Measurements from ENCODE around the gene ARHGEF2.

ARHGEF2 gene

DNA sequence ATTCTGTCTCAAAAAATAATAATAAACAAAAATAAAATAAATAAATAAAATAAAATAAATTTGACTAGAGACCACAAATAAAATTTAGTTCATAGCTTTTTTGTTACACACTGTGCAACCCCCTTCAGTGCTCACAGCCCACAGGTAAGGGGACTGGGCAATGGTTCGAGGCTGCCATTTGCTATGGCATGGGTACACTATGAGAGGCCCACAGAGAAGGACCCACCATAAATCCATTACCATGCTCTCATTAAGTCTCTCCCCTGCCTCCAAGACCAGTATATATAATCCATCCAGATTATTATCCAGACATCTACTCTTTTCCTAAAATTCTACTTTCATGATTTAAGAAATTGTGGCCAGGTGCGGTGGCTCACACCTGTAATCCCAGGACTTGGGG lies 58.5 kb downstream of the ARHGEF2 start:
- in situ Hi-C loops (cut with HindIII; ENCODE audit: low sequenced_read_pairs) = no loop called here

DNA sequence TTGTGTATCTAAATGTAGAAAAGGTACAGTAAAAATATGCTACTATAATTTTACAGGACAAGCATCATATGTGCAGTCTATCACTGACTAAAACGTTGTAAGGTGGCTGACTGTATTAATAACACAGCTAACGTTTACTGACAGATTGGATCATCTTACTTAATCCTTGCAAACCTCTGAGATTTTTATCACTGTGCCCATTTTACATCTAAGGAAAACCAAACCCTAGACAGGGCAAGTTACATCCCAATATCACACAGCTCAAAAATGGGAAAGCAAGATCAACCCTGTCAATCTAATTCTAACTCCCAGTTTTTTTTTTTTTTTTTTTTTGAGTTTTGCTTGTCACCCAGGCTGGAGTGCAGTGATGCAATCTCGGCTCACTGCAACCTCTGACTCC lies 59.7 kb downstream of the ARHGEF2 start:
- in situ Hi-C loops (cut with HindIII; ENCODE audit: low sequenced_read_pairs) = no loop called here

DNA sequence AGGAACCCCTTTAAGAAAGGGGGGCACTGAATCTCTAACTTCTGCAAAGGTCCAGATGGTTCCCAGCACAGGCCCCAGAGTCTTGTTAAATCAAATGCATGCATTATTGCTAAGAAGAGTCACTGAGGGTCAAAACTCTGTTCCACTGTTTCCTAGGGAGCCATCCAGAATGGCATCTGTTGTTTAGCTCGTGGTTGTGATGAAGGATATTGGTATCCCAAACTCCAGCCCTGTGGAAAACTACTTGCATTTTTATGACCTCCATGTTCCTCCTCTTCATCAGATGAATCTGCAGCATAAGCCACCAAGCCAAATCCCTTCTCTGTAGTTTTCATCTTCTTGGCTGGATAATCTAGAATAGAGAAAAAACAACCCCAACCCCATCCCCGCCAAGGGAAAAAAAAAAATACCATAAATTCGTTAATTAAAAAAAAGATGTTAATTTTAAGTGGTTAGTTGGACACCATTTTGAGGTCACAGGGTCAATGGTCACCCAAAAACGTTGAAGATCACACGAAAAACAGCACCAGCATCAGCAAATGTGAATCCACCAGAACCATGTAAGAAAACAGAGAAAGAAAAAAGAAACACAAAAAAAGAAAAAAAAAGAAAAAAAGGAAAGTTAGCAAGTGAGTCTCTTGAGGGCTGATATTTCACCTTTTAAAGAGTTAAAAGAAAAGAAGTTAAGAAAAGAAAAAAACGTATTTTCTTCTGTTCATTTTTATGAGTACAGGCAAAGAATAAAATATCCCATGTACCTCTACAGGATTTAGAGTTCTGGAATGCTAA lies 64.2 kb downstream of the ARHGEF2 start:
- in situ Hi-C loops (cut with HindIII; ENCODE audit: low sequenced_read_pairs) = no loop called here

DNA sequence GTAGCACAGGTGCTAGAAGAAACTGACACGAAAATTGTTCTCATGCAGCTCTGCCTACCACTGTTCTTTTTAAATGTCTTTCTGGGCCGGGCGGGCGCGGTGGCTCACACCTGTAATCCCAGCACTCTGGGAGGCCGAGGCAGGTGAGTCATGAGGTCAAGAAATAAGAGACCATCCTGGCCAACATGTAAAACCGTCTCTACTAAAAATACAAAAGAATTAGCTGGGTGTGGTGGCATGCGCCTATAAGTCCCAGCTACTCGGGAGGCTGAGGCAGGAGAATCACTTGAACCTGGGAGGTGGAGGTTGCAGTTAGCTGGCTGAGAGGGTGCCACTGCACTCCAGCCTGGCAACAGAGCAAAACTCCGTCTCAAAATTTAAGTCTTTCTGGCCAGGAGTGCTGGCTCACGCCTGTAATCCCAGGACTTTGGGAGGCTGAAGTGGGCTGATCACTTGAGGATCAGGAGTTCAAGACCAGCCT lies 66.3 kb downstream of the ARHGEF2 start:
- in situ Hi-C loops (cut with HindIII; ENCODE audit: low sequenced_read_pairs) = no loop called here

DNA sequence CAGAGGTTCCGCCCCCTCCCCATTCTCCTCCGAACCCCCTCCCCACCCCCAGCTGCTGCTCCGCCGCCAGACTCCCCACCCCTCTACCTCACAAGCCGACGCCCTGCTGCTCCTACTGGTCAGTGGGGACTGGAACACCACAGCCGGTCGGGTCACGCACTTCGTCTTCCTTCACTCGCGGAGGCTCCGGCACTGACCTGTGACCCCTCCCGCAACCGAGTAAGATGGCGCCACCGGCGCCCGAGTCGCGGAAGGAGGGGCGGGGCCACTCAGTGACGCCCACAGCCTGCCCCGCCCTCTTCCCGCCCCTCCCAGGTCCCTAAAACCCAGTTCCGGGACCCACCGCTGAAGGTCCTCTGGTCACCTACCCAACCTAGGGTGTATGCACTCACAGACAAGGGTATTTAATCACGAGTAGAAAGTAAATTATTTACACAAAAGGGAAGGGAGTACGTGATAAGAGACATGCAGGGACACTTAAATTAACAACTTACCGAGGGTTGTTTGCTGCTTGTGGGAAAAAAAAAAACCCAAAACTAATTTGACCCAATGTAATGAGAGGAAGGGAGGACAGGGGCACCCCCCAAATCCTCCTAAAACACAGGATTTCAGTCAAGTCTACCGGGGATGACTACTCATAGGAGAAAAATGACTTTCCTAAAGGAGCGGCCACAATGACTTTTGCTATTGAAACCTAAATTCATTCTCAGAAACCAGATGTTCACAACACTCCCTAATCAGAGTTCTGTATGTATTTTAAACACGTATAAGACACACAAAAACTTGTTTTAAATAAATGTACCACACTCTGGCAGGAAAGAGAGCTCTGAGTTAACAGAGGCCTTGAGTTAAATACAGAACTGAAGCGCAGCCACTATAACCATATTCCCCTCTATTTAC lies 66.9 kb downstream of the ARHGEF2 start, which contains the start of gene RIT1:
RIT1 (minus strand) TSS at position 194 of the 900 bp plus-strand sequence. CDS start 588 bp downstream, outside the sequence.
- in situ Hi-C loops (cut with HindIII; ENCODE audit: low sequenced_read_pairs) = no loop called here

DNA sequence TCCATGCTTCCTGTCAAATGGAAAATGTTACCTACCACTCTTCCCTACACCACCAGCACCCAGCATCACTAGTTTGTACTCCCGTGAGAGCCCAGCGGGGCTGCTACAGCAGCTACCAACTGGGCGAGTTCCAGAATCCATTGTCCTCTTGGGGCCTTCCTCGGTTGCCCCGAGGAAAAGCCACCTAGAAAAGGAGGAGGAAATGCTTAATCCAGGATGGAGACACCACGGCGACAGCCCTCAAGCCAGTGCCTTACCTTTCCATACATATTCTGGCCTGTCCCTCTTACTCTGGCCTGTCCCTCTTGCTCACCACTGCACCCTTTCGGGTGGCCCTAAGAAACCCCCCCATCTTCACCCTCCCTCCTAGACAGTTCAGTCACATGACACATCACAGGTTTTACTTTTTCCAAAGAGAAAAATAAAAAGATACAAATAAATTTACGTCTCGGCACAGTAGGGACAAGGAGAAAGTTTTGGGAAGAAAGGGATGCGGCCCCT lies 67.7 kb downstream of the ARHGEF2 start:
- in situ Hi-C loops (cut with HindIII; ENCODE audit: low sequenced_read_pairs) = no loop called here

DNA sequence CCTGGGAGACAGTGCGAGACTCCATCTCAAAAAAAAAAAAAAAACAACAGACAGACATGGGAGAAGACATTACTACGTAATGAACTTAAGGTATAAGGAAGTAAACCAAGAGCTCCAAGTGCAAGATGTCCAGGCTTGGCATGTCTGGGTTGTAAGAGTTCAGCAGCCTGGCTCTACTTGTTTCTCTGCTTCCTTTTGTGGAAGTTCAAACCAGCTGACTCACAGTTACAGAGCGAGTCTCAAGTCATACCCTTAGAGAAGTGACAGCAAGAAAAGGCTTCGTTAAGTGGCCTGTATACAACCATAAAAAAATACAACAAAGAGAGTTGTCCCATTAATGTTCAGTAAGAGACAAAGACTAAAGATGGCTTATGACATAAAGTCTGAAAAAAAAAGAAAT lies 68.5 kb downstream of the ARHGEF2 start:
- in situ Hi-C loops (cut with HindIII; ENCODE audit: low sequenced_read_pairs) = no loop called here

DNA sequence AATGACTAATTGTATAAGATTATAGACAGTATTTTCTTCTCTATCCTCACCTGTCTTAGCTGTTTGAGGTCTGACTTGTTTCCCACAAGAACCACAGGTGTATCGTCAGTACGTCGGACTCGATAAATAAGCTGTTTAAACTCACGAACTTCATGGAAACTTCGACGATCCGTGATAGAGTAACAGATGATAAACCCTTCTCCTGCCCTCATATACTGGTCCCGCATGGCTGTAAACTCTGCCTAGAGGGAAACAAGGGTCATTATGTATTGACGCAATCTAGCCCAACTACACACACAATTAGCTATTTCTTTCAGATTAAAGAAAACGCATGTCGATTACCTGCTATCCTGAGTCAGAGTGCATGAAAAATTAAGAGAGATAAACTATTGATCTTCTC lies 74.1 kb downstream of the ARHGEF2 start:
- in situ Hi-C loops (cut with HindIII; ENCODE audit: low sequenced_read_pairs) = no loop called here

DNA sequence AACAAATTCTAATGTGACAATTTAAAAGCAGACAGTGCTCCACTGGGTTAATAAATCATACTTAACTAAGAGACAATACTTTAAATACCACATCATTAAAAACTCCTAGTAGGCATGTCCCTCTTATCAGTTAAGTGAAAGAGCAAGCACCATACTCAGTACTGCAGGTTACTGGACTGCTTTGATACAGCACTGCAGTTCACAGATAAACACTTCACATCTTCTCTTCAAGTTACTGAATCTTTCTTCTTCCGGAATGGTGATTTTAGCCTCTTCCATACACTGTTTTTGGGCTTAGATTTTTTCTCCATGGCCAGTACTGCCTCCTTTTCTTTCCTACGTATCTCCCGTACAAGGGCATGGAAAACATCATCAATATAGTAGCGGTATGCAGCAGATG lies 78.2 kb downstream of the ARHGEF2 start:
- in situ Hi-C loops (cut with HindIII; ENCODE audit: low sequenced_read_pairs) = no loop called here

DNA sequence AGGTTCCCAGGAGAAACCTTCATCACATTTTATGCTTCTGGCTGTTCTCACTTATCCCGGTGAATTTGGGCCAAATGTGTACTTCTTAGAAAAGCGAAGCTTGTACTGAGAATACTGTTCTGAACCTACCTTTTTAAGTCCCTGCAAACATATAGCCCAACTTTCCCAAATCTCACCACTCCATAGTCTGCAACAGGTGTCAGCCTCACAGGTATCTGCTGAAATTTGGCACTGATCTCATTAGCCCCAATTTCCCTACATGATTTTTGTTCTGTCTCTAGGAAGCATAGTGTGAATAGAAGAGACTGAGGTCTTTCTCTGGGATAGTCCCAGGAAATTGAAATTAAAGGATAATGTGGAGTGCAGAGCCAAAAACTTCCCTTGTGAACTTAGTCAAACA lies 78.7 kb downstream of the ARHGEF2 start:
- in situ Hi-C loops (cut with HindIII; ENCODE audit: low sequenced_read_pairs) = loop anchor here (5.0 kb wide), 1 partner anchor 37 kb away; no protein-coding TSS in a partner anchor

DNA sequence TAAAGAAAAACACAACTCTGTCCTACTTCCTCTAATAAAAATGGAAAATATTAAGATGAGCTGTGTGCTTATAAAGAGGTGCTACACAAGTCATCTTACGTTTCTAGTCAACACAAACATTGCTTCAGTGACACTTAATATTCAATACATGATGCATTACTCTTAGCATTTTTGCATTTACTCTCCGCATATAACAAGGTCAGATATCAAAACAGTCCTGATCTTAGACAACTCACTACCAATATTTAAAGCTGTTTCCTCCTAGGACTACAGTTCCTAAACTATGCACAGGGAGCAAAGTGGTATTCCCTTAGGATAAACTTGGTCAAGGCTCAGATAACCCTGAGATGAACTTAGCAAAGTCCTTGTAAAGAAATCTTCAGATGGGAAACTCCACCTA lies 79.5 kb downstream of the ARHGEF2 start:
- in situ Hi-C loops (cut with HindIII; ENCODE audit: low sequenced_read_pairs) = loop anchor here (5.0 kb wide), 1 partner anchor 37 kb away; no protein-coding TSS in a partner anchor

DNA sequence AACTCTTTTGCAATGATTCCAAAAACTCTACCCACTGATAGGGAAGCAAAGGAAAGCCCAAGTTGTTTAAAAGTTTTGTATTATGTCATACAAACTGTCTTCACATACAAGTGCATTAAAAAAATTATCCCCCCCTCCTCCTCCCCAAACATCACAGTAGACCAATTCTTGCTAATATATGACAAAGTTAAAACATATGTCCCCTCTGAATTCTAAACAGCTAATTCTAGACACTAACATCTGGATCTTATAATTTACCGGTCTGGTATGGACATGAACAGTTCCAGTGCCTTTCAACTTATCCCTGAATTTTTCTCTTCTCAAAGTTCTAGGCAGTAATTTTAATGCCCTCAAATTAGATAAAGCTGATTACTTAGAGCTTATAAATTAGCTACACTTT lies 80.6 kb downstream of the ARHGEF2 start:
- in situ Hi-C loops (cut with HindIII; ENCODE audit: low sequenced_read_pairs) = loop anchor here (5.0 kb wide), 1 partner anchor 35 kb away; no protein-coding TSS in a partner anchor

Data from endothelial cell of hepatic sinusoid (primary cell).